ENCODE results near the gene EFHD2. TPM values are rescaled to one million over a fixed set of nuclear protein-coding genes. Genes with fewer than 3 reads are reported as not detected.

The EFHD2 gene
- total RNA-seq, 1 experiment from 2014 or later: 90.8 TPM

GRCh38 chr1:15414445-15414983, 4.8 kb downstream of the EFHD2 start:
- H3K4me3 ChIP-seq (ENCODE audit: low read depth in 2 of 2, low read length in 2 of 2): no peak overlapping the region
- peaks cover 63% of the 10 kb centered on the region for H3K4me1 ChIP-seq (ENCODE audit: control insufficient read depth, insufficient read depth, low read length)
- POLR2A ChIA-PET: interaction anchor here (0.6 kb wide), 1 partner anchor 11 kb away, joined by 6 read pairs; no protein-coding TSS in a partner anchor
- H3K27me3 ChIP-seq (ENCODE audit: control insufficient read depth, insufficient read depth, low read length): no peaks in the 10 kb centered on the region
- no TSS peak for BruUV-seq (replicated peaks)
- CTCF ChIA-PET: interaction anchor here (0.8 kb wide), 1 partner anchor 91 kb away, joined by 3 read pairs; no protein-coding TSS in a partner anchor
- TF ChIP-seq POLR2AphosphoS5 (IDR thresholded peaks at IDR 0.05; ENCODE audit: low read depth, low read length) (no peak), CTCF (IDR thresholded peaks at IDR 0.05) (no peak), TCF7L2 (IDR thresholded peaks at IDR 0.05; ENCODE audit: low read depth, low read length) (no peak), SIN3A (IDR thresholded peaks at IDR 0.05; ENCODE audit: borderline replicate concordance, insufficient read depth, low read depth, low read length) (no peak)
- TF ChIP-seq, protein P1, sequence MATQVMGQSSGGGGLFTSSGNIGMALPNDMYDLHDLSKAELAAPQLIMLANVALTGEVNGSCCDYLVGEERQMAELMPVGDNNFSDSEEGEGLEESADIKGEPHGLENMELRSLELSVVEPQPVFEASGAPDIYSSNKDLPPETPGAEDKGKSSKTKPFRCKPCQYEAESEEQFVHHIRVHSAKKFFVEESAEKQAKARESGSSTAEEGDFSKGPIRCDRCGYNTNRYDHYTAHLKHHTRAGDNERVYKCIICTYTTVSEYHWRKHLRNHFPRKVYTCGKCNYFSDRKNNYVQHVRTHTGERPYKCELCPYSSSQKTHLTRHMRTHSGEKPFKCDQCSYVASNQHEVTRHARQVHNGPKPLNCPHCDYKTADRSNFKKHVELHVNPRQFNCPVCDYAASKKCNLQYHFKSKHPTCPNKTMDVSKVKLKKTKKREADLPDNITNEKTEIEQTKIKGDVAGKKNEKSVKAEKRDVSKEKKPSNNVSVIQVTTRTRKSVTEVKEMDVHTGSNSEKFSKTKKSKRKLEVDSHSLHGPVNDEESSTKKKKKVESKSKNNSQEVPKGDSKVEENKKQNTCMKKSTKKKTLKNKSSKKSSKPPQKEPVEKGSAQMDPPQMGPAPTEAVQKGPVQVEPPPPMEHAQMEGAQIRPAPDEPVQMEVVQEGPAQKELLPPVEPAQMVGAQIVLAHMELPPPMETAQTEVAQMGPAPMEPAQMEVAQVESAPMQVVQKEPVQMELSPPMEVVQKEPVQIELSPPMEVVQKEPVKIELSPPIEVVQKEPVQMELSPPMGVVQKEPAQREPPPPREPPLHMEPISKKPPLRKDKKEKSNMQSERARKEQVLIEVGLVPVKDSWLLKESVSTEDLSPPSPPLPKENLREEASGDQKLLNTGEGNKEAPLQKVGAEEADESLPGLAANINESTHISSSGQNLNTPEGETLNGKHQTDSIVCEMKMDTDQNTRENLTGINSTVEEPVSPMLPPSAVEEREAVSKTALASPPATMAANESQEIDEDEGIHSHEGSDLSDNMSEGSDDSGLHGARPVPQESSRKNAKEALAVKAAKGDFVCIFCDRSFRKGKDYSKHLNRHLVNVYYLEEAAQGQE (IDR thresholded peaks at IDR 0.05; ENCODE audit: insufficient read depth in 1 of 2, low read depth in 2 of 2, low read length in 1 of 2): no peak
- DNase-seq (ENCODE audit: low read depth, low spot score): no peak
- intact Hi-C loops (cut with micrococcal nuclease; ENCODE audit: unreplicated experiment) (no loop called here), in situ Hi-C loops (cut with HindIII; ENCODE audit: low pct_unique_long_range_greater_than_20kb, low sequenced_read_pairs) (no loop called here)
- no peak for ATAC-seq
- H3K36me3 ChIP-seq (ENCODE audit: control insufficient read depth, insufficient read depth, low read length): no peaks in the 10 kb centered on the region; the same call in 1 of the 2 replicates
- H3K27ac ChIP-seq (ENCODE audit: low read length): peak overlapping the region; percentile 14; the same call in 1 of the 2 replicates
- no peaks in the 10 kb centered on the region for H3K9me3 ChIP-seq (ENCODE audit: control insufficient read depth, insufficient read depth, low read depth, low read length)

- no peaks in the 10 kb centered on the region for H3K9me3 ChIP-seq (ENCODE audit: control insufficient read depth, insufficient read depth, low read depth, low read length)
- peaks cover 60% of the 10 kb centered on the region for H3K4me1 ChIP-seq (ENCODE audit: control insufficient read depth, insufficient read depth, low read length)
- H3K4me3 ChIP-seq (ENCODE audit: low read depth in 2 of 2, low read length in 2 of 2): peak overlapping the region in 1 of 2 experiments; percentile 8; a peak in 1 of 4 replicates
- H3K36me3 ChIP-seq (ENCODE audit: control insufficient read depth, insufficient read depth, low read length): no peaks in the 10 kb centered on the region
- DNase-seq (ENCODE audit: low read depth, low spot score) (no peak), ATAC-seq (peak; percentile 70)
- ChIA-PET POLR2A (no interaction called here), CTCF (interaction anchor here (0.6 kb wide), 2 partner anchors 94 to 226 kb away, joined by 3 to 4 read pairs; no protein-coding TSS in a partner anchor)
- no TSS peak for BruUV-seq (replicated peaks)
- intact Hi-C loops (cut with micrococcal nuclease; ENCODE audit: unreplicated experiment): no loop called here
- H3K27ac ChIP-seq (ENCODE audit: low read length): peak overlapping the region; percentile 76
- TF ChIP-seq CTCF (IDR thresholded peaks at IDR 0.05) (no peak), SIN3A (IDR thresholded peaks at IDR 0.05; ENCODE audit: borderline replicate concordance, insufficient read depth, low read depth, low read length) (no peak), POLR2AphosphoS5 (IDR thresholded peaks at IDR 0.05; ENCODE audit: low read depth, low read length) (no peak), TCF7L2 (IDR thresholded peaks at IDR 0.05; ENCODE audit: low read depth, low read length) (no peak)
- TF ChIP-seq, protein P1 (IDR thresholded peaks at IDR 0.05; ENCODE audit: insufficient read depth in 1 of 2, low read depth in 2 of 2, low read length in 1 of 2): no peak
- in situ Hi-C loops (cut with HindIII; ENCODE audit: low pct_unique_long_range_greater_than_20kb, low sequenced_read_pairs): no loop called here
- no peaks in the 10 kb centered on the region for H3K27me3 ChIP-seq (ENCODE audit: control insufficient read depth, insufficient read depth, low read length)
These were observed 7.6 kb downstream of the EFHD2 start for GRCh38 chr1:15417059-15417934.
